Glutamatergic neuron (in vitro differentiated cells): ENCODE data around the gene FOXL2NB. TPM values are rescaled to one million over a fixed set of nuclear protein-coding genes. Genes with fewer than 3 reads are reported as not detected.

ENCODE experiments used
- DNase-seq: peaks from one replicate; pipeline ENCODE4 v3.0.0; 2022
- H3K27ac Mint-ChIP-seq: one replicate; pipeline ENCODE4 v1.8.0; 2020; ENCODE audit warnings: mild to moderate bottlenecking, mixed read lengths, inconsistent platforms; ENCODE audit not compliant: unreplicated experiment
- H3K27me3 Mint-ChIP-seq: one replicate; pipeline ENCODE4 v1.8.0; 2020; ENCODE audit warnings: mild to moderate bottlenecking, moderate library complexity, mixed read lengths, inconsistent platforms; ENCODE audit not compliant: unreplicated experiment
- H3K36me3 Mint-ChIP-seq: one replicate; pipeline ENCODE4 v1.8.0; 2020; ENCODE audit warnings: mild to moderate bottlenecking, mixed read lengths, inconsistent platforms; ENCODE audit not compliant: unreplicated experiment
- H3K4me1 Mint-ChIP-seq: one replicate; pipeline ENCODE4 v1.8.0; 2020; ENCODE audit warnings: mild to moderate bottlenecking, low read depth, mixed read lengths, inconsistent platforms; ENCODE audit not compliant: unreplicated experiment
- H3K4me3 Mint-ChIP-seq: one replicate; pipeline ENCODE4 v1.8.0; 2020; ENCODE audit warnings: mild to moderate bottlenecking, mixed read lengths, inconsistent platforms; ENCODE audit not compliant: unreplicated experiment
- H3K9me3 Mint-ChIP-seq: one replicate; pipeline ENCODE4 v1.8.0; 2020; ENCODE audit warnings: mild to moderate bottlenecking, moderate library complexity, mixed read lengths, inconsistent platforms; ENCODE audit not compliant: unreplicated experiment
- CTCF ChIP-seq: fragments of 200-600 bp; sonication (generic); IDR thresholded peaks from one replicate; pipeline ENCODE4 v1.5.0; 2021; ENCODE audit not compliant: partially characterized antibody, unreplicated experiment
- total RNA-seq: library from RNA; stranded (reverse); fragmentation: NEBNext Ultra II Directional; extraction: Animal tissue kit (Norgen Biotek cat#: 25700); gene quantifications from one replicate; pipeline ENCODE4 v1.2.1, GENCODE V29; 2021; ENCODE audit not compliant: unreplicated experiment

Gene FOXL2NB
- total RNA-seq, 1 donor from 2014 or later: 0.15 TPM

GRCh38 chr3:138945709-138946662 is 1.0 kb upstream of the FOXL2NB start:
- peak; percentile 45 for DNase-seq
- Mint-ChIP-seq H3K27ac (no peak overlapping the region), H3K36me3 (peaks cover 3% of the 10 kb centered on the region), H3K4me3 (peak overlapping the region; percentile 63), H3K4me1 (peaks cover 5% of the 10 kb centered on the region), H3K27me3 (peaks cover 45% of the 10 kb centered on the region), H3K9me3 (peaks cover 19% of the 10 kb centered on the region)
- peak; percentile 14 for TF ChIP-seq CTCF

GRCh38 chr3:138947495-138948121 is 591 bp downstream of the FOXL2NB start:
- no peak for TF ChIP-seq CTCF
- Mint-ChIP-seq H3K4me3 (peak overlapping the region; percentile 69), H3K27ac (no peak overlapping the region), H3K9me3 (peaks cover 17% of the 10 kb centered on the region), H3K4me1 (peaks cover 5% of the 10 kb centered on the region), H3K27me3 (peaks cover 47% of the 10 kb centered on the region), H3K36me3 (peaks cover 3% of the 10 kb centered on the region)
- no peak for DNase-seq

- Mint-ChIP-seq H3K9me3 (peaks cover 16% of the 10 kb centered on the region), H3K4me1 (peaks cover 3% of the 10 kb centered on the region), H3K4me3 (no peak overlapping the region), H3K36me3 (peaks cover 3% of the 10 kb centered on the region), H3K27me3 (peaks cover 45% of the 10 kb centered on the region), H3K27ac (no peak overlapping the region)
- TF ChIP-seq CTCF: no peak
- no peak for DNase-seq
Measured at GRCh38 chr3:138948371-138949001, 1.5 kb downstream of the FOXL2NB start.

GRCh38 chr3:138949002-138949418 is 2.0 kb downstream of the FOXL2NB start:
- H3K4me1 Mint-ChIP-seq: peaks cover 3% of the 10 kb centered on the region
- H3K4me3 Mint-ChIP-seq: no peak overlapping the region
- no peak for TF ChIP-seq CTCF
- no peak overlapping the region for H3K27ac Mint-ChIP-seq
- peaks cover 3% of the 10 kb centered on the region for H3K36me3 Mint-ChIP-seq
- H3K27me3 Mint-ChIP-seq: peaks cover 42% of the 10 kb centered on the region
- H3K9me3 Mint-ChIP-seq: peaks cover 13% of the 10 kb centered on the region
- DNase-seq: no peak
